ACC112 (cell line): ENCODE measurements around the gene TM4SF18.

ENCODE experiments used
- H2AFZ ChIP-seq: fragments of 200-600 bp; sonication (generic); one replicate; pipeline ENCODE4 v1.6.0; 2017; ENCODE audit warnings: antibody characterized with exemption, low read length; ENCODE audit not compliant: unreplicated experiment
- H3K27ac ChIP-seq: fragments of 200-600 bp; sonication (generic); 2 replicates; pipeline ENCODE4 v1.5.1; 2014; ENCODE audit warnings: low read depth, mild to moderate bottlenecking, antibody characterized with exemption, low read length, moderate library complexity
- H3K27me3 ChIP-seq: fragments of 200-600 bp; sonication (generic); 2 replicates; pipeline ENCODE4 v1.6.1; 2014; ENCODE audit warnings: mild to moderate bottlenecking, antibody characterized with exemption, low read length, moderate library complexity, mixed read lengths; ENCODE audit not compliant: insufficient read depth
- H3K36me3 ChIP-seq: fragments of 200-600 bp; sonication (generic); 2 replicates; pipeline ENCODE4 v1.6.1; 2016; ENCODE audit warnings: mild to moderate bottlenecking, antibody characterized with exemption, low read length, moderate library complexity, mixed read lengths; ENCODE audit not compliant: insufficient read depth
- H3K4me1 ChIP-seq: fragments of 200-600 bp; sonication (generic); one replicate; pipeline ENCODE4 v1.6.1; 2016; ENCODE audit warnings: low read length, mixed read lengths; ENCODE audit not compliant: insufficient read depth, unreplicated experiment, control insufficient read depth
- H3K4me3 ChIP-seq: fragments of 200-600 bp; sonication (generic); 2 replicates; pipeline ENCODE4 v1.5.1; 2014; ENCODE audit warnings: mild to moderate bottlenecking, low read depth, low read length
- H3K79me2 ChIP-seq: fragments of 200-600 bp; sonication (generic); one replicate; pipeline ENCODE4 v1.6.0; 2016; ENCODE audit warnings: low read length; ENCODE audit not compliant: control insufficient read depth, unreplicated experiment, insufficient read depth

The TM4SF18 gene

GRCh38 chr3:149283401-149283800 is 50.0 kb downstream of the TM4SF18 start:
- Histone ChIP-seq H2AFZ (no peak overlapping the region), H3K27ac (no peak overlapping the region), H3K27me3 (no peaks in the 10 kb centered on the region), H3K4me3 (no peak overlapping the region), H3K79me2 (no peaks in the 10 kb centered on the region), H3K4me1 (no peaks in the 10 kb centered on the region), H3K36me3 (no peaks in the 10 kb centered on the region)

- no peak overlapping the region for H3K27ac ChIP-seq
- H3K4me3 ChIP-seq: no peak overlapping the region
- no peaks in the 10 kb centered on the region for H3K36me3 ChIP-seq
- H3K79me2 ChIP-seq: no peaks in the 10 kb centered on the region
- no peak overlapping the region for H2AFZ ChIP-seq
- H3K27me3 ChIP-seq: no peaks in the 10 kb centered on the region
- H3K4me1 ChIP-seq: peaks cover 2% of the 10 kb centered on the region
Observed at GRCh38 chr3:149282836-149283235, 50.6 kb downstream of the TM4SF18 start.

GRCh38 chr3:149282322-149282721 is 51.1 kb downstream of the TM4SF18 start:
- no peak overlapping the region for H3K4me3 ChIP-seq
- H3K36me3 ChIP-seq: no peaks in the 10 kb centered on the region
- no peak overlapping the region for H3K27ac ChIP-seq
- H3K79me2 ChIP-seq: no peaks in the 10 kb centered on the region
- no peaks in the 10 kb centered on the region for H3K27me3 ChIP-seq
- H3K4me1 ChIP-seq: peaks cover 7% of the 10 kb centered on the region
- no peak overlapping the region for H2AFZ ChIP-seq

GRCh38 chr3:149280671-149281349 is 52.6 kb downstream of the TM4SF18 start:
- H3K36me3 ChIP-seq: no peaks in the 10 kb centered on the region
- H3K27me3 ChIP-seq: no peaks in the 10 kb centered on the region
- H3K4me1 ChIP-seq: peaks cover 12% of the 10 kb centered on the region
- no peak overlapping the region for H3K4me3 ChIP-seq
- no peaks in the 10 kb centered on the region for H3K79me2 ChIP-seq
- no peak overlapping the region for H2AFZ ChIP-seq
- no peak overlapping the region for H3K27ac ChIP-seq

GRCh38 chr3:149278911-149279310 is 54.5 kb downstream of the TM4SF18 start:
- Histone ChIP-seq H2AFZ (no peak overlapping the region), H3K27ac (no peak overlapping the region), H3K79me2 (no peaks in the 10 kb centered on the region), H3K36me3 (no peaks in the 10 kb centered on the region), H3K27me3 (no peaks in the 10 kb centered on the region), H3K4me3 (no peak overlapping the region), H3K4me1 (peaks cover 21% of the 10 kb centered on the region)

GRCh38 chr3:149277331-149277813 is 56.1 kb downstream of the TM4SF18 start:
- peak overlapping the region; percentile 11 for H2AFZ ChIP-seq
- peaks cover 21% of the 10 kb centered on the region for H3K4me1 ChIP-seq
- no peaks in the 10 kb centered on the region for H3K27me3 ChIP-seq
- no peak overlapping the region for H3K4me3 ChIP-seq
- H3K36me3 ChIP-seq: no peaks in the 10 kb centered on the region
- peak overlapping the region; percentile 55 for H3K27ac ChIP-seq
- H3K79me2 ChIP-seq: no peaks in the 10 kb centered on the region

- Histone ChIP-seq H2AFZ (no peak overlapping the region), H3K79me2 (no peaks in the 10 kb centered on the region), H3K27me3 (no peaks in the 10 kb centered on the region), H3K36me3 (no peaks in the 10 kb centered on the region), H3K4me1 (peaks cover 21% of the 10 kb centered on the region), H3K27ac (no peak overlapping the region), H3K4me3 (no peak overlapping the region)
Observed at GRCh38 chr3:149276619-149277018, 56.8 kb downstream of the TM4SF18 start.

GRCh38 chr3:149274220-149274619 is 59.2 kb downstream of the TM4SF18 start:
- Histone ChIP-seq H3K79me2 (no peaks in the 10 kb centered on the region), H3K27ac (no peak overlapping the region), H2AFZ (peak overlapping the region; percentile 51), H3K4me1 (peaks cover 21% of the 10 kb centered on the region), H3K4me3 (no peak overlapping the region), H3K27me3 (no peaks in the 10 kb centered on the region), H3K36me3 (no peaks in the 10 kb centered on the region)

GRCh38 chr3:149273096-149273751 is 60.2 kb downstream of the TM4SF18 start:
- Histone ChIP-seq H3K4me1 (peaks cover 21% of the 10 kb centered on the region), H3K79me2 (no peaks in the 10 kb centered on the region), H3K36me3 (no peaks in the 10 kb centered on the region), H3K27me3 (no peaks in the 10 kb centered on the region), H3K4me3 (no peak overlapping the region), H2AFZ (peak overlapping the region; percentile 58), H3K27ac (no peak overlapping the region)

GRCh38 chr3:149271669-149272068 is 61.8 kb downstream of the TM4SF18 start:
- H3K36me3 ChIP-seq: no peaks in the 10 kb centered on the region
- H3K27ac ChIP-seq: no peak overlapping the region
- H3K27me3 ChIP-seq: no peaks in the 10 kb centered on the region
- H3K79me2 ChIP-seq: no peaks in the 10 kb centered on the region
- peaks cover 9% of the 10 kb centered on the region for H3K4me1 ChIP-seq
- H3K4me3 ChIP-seq: no peak overlapping the region
- no peak overlapping the region for H2AFZ ChIP-seq

GRCh38 chr3:149270180-149270579 is 63.3 kb downstream of the TM4SF18 start:
- Histone ChIP-seq H3K79me2 (no peaks in the 10 kb centered on the region), H2AFZ (peak overlapping the region; percentile 54), H3K4me1 (peaks cover 7% of the 10 kb centered on the region), H3K27me3 (no peaks in the 10 kb centered on the region), H3K4me3 (no peak overlapping the region), H3K36me3 (no peaks in the 10 kb centered on the region), H3K27ac (no peak overlapping the region)
